GM19324 (cell line): ENCODE results near the gene VSTM2L.

Experiments
- ATAC-seq: cut with Tn5 transposase; IDR thresholded peaks from one replicate; pipeline ENCODE4 v1.9.1; 2021; ENCODE audit warnings: mild to moderate bottlenecking, moderate library complexity; ENCODE audit not compliant: unreplicated experiment, low FRiP score

VSTM2L gene

GRCh38 chr20:37917461-37917860 is 14.5 kb downstream of the VSTM2L start:
- no peak for ATAC-seq

GRCh38 chr20:37918035-37918434 is 15.1 kb downstream of the VSTM2L start:
- no peak for ATAC-seq

GRCh38 chr20:37919389-37920040 is 16.6 kb downstream of the VSTM2L start:
- no peak for ATAC-seq

GRCh38 chr20:37920270-37920669 is 17.3 kb downstream of the VSTM2L start:
- no peak for ATAC-seq

GRCh38 chr20:37920679-37921322 is 17.9 kb downstream of the VSTM2L start:
- no peak for ATAC-seq

- no peak for ATAC-seq
Observed at GRCh38 chr20:37921341-37921929, 18.5 kb downstream of the VSTM2L start.

- no peak for ATAC-seq
Observed at GRCh38 chr20:37922016-37922415, 19.1 kb downstream of the VSTM2L start.

- no peak for ATAC-seq
Observed at GRCh38 chr20:37925265-37926165, 22.6 kb downstream of the VSTM2L start.

- no peak for ATAC-seq
Observed at GRCh38 chr20:37926612-37927011, 23.7 kb downstream of the VSTM2L start.

GRCh38 chr20:37927410-37928095 is 24.6 kb downstream of the VSTM2L start:
- ATAC-seq, result no peak

- no peak for ATAC-seq
Observed at GRCh38 chr20:37928996-37929682, 26.2 kb downstream of the VSTM2L start.

GRCh38 chr20:37929683-37930014 is 26.7 kb downstream of the VSTM2L start:
- no peak for ATAC-seq

GRCh38 chr20:37931153-37931922 is 28.4 kb downstream of the VSTM2L start:
- no peak for ATAC-seq

- ATAC-seq, result no peak
Observed at GRCh38 chr20:37932074-37932473, 29.1 kb downstream of the VSTM2L start.

GRCh38 chr20:37932919-37933318 is 30.0 kb downstream of the VSTM2L start:
- no peak for ATAC-seq

- no peak for ATAC-seq
Observed at GRCh38 chr20:37933786-37934633, 31.1 kb downstream of the VSTM2L start.

GRCh38 chr20:37934634-37935375 is 31.9 kb downstream of the VSTM2L start:
- ATAC-seq, result no peak

- no peak for ATAC-seq
Observed at GRCh38 chr20:37935435-37935834, 32.5 kb downstream of the VSTM2L start.
